Hepatocyte (in vitro differentiated cells): ENCODE data around the gene ZSCAN25.

Experiments
- EZH2 ChIP-seq: fragments of 200-600 bp; sonication (generic); IDR thresholded peaks from 2 replicates; pipeline ENCODE4 v1.6.1; 2016; ENCODE audit warnings: antibody characterized with exemption, mild to moderate bottlenecking, borderline replicate concordance
- TF ChIP-seq, protein P1 (sequence below): fragments of 200-600 bp; sonication (generic); IDR thresholded peaks from 2 replicates; pipeline ENCODE4 v1.5.1; 2016; ENCODE audit warnings: antibody characterized with exemption, mild to moderate bottlenecking; ENCODE audit not compliant: poor library complexity

DNA sequence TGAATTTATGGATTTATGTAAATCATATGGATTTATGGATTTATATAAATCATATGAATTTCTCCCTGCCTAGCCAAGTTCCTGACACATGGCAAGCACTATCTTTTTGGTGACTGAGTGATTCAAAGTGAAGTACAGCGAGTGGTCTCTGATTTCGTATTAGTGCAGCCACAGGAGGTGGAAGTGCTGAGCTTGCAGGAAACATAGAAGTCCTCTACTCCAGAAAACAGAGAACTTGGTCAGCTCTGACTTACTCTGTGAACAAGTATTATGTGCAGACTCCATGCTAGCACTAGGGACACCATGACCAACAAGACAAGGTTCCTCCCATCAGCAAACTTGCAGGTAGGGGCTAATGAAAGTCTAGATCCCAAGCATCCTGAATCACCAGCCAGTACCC lies 34.5 kb downstream of the ZSCAN25 start:
- no peak for TF ChIP-seq EZH2
- TF ChIP-seq, protein P1, sequence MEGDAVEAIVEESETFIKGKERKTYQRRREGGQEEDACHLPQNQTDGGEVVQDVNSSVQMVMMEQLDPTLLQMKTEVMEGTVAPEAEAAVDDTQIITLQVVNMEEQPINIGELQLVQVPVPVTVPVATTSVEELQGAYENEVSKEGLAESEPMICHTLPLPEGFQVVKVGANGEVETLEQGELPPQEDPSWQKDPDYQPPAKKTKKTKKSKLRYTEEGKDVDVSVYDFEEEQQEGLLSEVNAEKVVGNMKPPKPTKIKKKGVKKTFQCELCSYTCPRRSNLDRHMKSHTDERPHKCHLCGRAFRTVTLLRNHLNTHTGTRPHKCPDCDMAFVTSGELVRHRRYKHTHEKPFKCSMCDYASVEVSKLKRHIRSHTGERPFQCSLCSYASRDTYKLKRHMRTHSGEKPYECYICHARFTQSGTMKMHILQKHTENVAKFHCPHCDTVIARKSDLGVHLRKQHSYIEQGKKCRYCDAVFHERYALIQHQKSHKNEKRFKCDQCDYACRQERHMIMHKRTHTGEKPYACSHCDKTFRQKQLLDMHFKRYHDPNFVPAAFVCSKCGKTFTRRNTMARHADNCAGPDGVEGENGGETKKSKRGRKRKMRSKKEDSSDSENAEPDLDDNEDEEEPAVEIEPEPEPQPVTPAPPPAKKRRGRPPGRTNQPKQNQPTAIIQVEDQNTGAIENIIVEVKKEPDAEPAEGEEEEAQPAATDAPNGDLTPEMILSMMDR, result no peak
